ENCODE measurements around the gene FSTL4. TPM values are rescaled to one million over a fixed set of nuclear protein-coding genes. Genes with fewer than 3 reads are reported as not detected.
"Not testable (repeated sequence)": the region's sequence is repeated elsewhere in the genome, so short reads cannot be mapped to it uniquely, and the experiment has no call there.

Gene FSTL4
- total RNA-seq, 1 experiment from 2014 or later, result not detected

DNA sequence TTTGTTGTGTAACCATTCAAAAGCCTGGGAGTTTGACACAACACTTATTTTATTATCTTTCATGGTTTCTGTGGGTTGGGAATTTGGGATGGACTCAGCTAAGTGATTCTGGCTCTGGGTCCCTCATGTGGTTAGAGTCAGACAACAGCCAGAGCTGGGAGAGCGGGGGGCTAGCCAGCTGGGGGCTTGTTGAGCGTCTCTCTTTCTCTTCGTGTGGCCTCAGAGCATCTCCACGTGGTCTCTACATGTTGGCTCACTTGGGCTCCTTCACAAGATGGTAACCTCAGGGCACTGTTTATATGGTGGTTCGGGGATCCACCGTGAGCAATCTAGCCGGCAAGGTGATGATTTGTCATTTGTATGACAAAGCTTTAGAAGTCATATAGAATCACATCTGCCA, 73.6 kb downstream of the FSTL4 start:
- H4K20me1 ChIP-seq (ENCODE audit: insufficient read depth), result no peaks in the 10 kb centered on the region
- H3K27me3 ChIP-seq (ENCODE audit: insufficient read depth, low read depth), result no peaks in the 10 kb centered on the region
- intact Hi-C loops (cut with micrococcal nuclease; ENCODE audit: unreplicated experiment), result no loop called here
- no peaks in the 10 kb centered on the region; the same call in 1 of the 2 replicates for H3F3A ChIP-seq (ENCODE audit: insufficient read depth, low read depth)
- no peaks in the 10 kb centered on the region for H3K36me3 ChIP-seq (ENCODE audit: low read depth)
- H3K79me2 ChIP-seq (ENCODE audit: low read depth), result no peaks in the 10 kb centered on the region
- H2AFZ ChIP-seq, result no peak overlapping the region
- no peak overlapping the region for H3K4me2 ChIP-seq
- TF ChIP-seq EZH2 (IDR thresholded peaks at IDR 0.05; ENCODE audit: low read depth), result no peak
- TF ChIP-seq, protein P1, sequence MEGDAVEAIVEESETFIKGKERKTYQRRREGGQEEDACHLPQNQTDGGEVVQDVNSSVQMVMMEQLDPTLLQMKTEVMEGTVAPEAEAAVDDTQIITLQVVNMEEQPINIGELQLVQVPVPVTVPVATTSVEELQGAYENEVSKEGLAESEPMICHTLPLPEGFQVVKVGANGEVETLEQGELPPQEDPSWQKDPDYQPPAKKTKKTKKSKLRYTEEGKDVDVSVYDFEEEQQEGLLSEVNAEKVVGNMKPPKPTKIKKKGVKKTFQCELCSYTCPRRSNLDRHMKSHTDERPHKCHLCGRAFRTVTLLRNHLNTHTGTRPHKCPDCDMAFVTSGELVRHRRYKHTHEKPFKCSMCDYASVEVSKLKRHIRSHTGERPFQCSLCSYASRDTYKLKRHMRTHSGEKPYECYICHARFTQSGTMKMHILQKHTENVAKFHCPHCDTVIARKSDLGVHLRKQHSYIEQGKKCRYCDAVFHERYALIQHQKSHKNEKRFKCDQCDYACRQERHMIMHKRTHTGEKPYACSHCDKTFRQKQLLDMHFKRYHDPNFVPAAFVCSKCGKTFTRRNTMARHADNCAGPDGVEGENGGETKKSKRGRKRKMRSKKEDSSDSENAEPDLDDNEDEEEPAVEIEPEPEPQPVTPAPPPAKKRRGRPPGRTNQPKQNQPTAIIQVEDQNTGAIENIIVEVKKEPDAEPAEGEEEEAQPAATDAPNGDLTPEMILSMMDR (conservative IDR thresholded peaks at IDR 0.05), result no peak
- no peaks in the 10 kb centered on the region for H3K9me2 ChIP-seq (ENCODE audit: insufficient read depth)
- no TSS peak for BruUV-seq (replicated peaks)
- no peak for DNase-seq
- H3K4me3 ChIP-seq, result no peak overlapping the region
- CTCF ChIA-PET, result no interaction called here
- H3K4me1 ChIP-seq (replicated peaks; ENCODE audit: insufficient read depth), result no peaks in the 10 kb centered on the region
- POLR2A ChIA-PET (ENCODE audit: unreplicated experiment), result no interaction called here
- no peaks in the 10 kb centered on the region for H3K9me3 ChIP-seq (ENCODE audit: insufficient read depth, low read depth)
- H3K27ac ChIP-seq, result no peak overlapping the region

DNA sequence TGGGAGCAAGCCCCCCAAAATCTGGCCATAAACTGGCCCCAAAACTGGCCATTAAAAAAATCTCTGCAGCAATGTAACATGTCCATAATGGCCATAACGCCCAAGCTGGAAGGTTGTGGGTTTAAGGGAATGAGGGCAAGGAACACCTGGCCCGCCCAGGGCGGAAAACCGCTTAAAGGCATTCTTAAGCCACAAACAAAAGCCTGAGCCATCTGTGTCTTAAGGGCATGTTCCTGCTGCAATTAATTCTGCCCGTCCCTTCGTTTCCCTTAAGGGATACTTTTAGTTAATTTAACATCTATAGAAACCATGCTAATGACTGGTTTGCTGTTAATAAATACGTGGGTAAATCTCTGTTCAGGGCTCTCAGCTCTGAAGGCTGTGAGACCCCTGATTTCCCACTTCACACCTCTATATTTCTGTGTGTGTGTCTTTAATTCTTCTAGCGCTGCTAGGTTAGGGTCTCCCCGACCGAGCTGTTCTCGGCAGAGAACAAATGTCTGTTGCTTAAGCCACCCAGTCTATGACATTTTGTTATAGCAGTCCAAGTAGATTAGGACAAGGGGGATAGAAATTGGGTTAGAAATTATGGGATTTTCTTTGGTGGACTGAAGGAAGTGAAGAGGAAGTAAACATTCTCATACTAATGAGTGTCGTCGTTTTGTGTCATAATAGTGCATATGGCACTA, 77.0 kb downstream of the FSTL4 start:
- H3K27ac ChIP-seq; CTCF ChIA-PET; POLR2A ChIA-PET (ENCODE audit: unreplicated experiment); H3F3A ChIP-seq (ENCODE audit: insufficient read depth, low read depth); H3K9me2 ChIP-seq (ENCODE audit: insufficient read depth); H4K20me1 ChIP-seq (ENCODE audit: insufficient read depth); H3K36me3 ChIP-seq (ENCODE audit: low read depth); DNase-seq; BruUV-seq (replicated peaks); H3K4me2 ChIP-seq; H3K9me3 ChIP-seq (ENCODE audit: insufficient read depth, low read depth); intact Hi-C loops (cut with micrococcal nuclease; ENCODE audit: unreplicated experiment); H3K4me3 ChIP-seq; H3K27me3 ChIP-seq (ENCODE audit: insufficient read depth, low read depth); H3K4me1 ChIP-seq (replicated peaks; ENCODE audit: insufficient read depth); H2AFZ ChIP-seq; H3K79me2 ChIP-seq (ENCODE audit: low read depth): not testable (repeated sequence)

DNA sequence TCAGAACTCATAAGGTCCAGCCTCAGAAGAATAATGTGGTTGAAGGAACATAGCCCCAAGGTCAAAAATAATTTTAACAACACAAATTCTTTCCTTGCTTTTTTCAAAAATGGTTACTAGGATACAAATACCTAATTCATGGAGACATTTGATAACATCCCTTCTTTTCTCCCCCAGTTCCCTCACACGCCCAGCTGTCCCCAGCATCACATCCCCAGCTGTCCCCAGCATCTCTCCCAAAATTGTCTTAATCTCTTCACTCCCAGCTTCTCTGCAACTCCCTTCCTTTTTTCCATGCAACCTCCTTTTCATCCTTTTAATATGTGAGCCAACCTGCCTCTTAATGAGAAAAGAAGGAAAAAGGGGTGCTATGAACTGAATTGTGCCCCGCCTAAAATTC, 77.8 kb downstream of the FSTL4 start:
- no peak for TF ChIP-seq EZH2 (IDR thresholded peaks at IDR 0.05; ENCODE audit: low read depth)
- TF ChIP-seq, protein P1 (conservative IDR thresholded peaks at IDR 0.05), result no peak
- no TSS peak for BruUV-seq (replicated peaks)
- Histone ChIP-seq H3K9me3 (ENCODE audit: insufficient read depth, low read depth) (no peaks in the 10 kb centered on the region), H3K27ac (no peak overlapping the region), H2AFZ (no peak overlapping the region), H3K4me2 (no peak overlapping the region), H3K4me1 (replicated peaks; ENCODE audit: insufficient read depth) (no peaks in the 10 kb centered on the region), H3K79me2 (ENCODE audit: low read depth) (no peaks in the 10 kb centered on the region), H3K4me3 (no peak overlapping the region), H3K36me3 (ENCODE audit: low read depth) (no peaks in the 10 kb centered on the region), H3K9me2 (ENCODE audit: insufficient read depth) (no peaks in the 10 kb centered on the region), H3F3A (ENCODE audit: insufficient read depth, low read depth) (no peaks in the 10 kb centered on the region), H3K27me3 (ENCODE audit: insufficient read depth, low read depth) (no peaks in the 10 kb centered on the region), H4K20me1 (ENCODE audit: insufficient read depth) (no peaks in the 10 kb centered on the region)
- intact Hi-C loops (cut with micrococcal nuclease; ENCODE audit: unreplicated experiment), result no loop called here
- no peak for DNase-seq
- ChIA-PET POLR2A (ENCODE audit: unreplicated experiment) (no interaction called here), CTCF (no interaction called here)

DNA sequence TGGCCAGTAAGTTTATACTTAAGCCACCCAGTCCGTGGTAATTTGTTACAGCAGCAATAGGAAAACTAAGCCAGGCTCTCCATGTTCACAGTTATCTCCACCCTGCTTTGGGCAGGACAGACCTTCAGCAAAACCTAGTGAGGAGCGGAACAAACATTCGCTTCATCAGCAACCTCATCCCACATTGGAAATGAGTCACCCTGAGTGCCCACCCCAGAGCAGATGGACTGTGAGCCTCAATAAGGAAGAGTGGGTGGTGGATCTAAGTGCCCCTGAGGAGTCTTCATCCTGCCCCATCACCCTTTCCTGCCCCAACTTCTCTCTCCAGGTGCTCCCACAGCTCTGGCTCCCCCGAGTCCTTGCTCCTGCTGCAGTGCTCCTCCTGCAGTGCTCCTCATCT, 78.8 kb downstream of the FSTL4 start:
- H3K4me1 ChIP-seq (replicated peaks; ENCODE audit: insufficient read depth), result no peaks in the 10 kb centered on the region
- H3K9me3 ChIP-seq (ENCODE audit: insufficient read depth, low read depth), result no peaks in the 10 kb centered on the region
- DNase-seq, result no peak
- no peaks in the 10 kb centered on the region for H4K20me1 ChIP-seq (ENCODE audit: insufficient read depth)
- intact Hi-C loops (cut with micrococcal nuclease; ENCODE audit: unreplicated experiment), result no loop called here
- CTCF ChIA-PET, result no interaction called here
- POLR2A ChIA-PET (ENCODE audit: unreplicated experiment), result no interaction called here
- no peak for TF ChIP-seq EZH2 (IDR thresholded peaks at IDR 0.05; ENCODE audit: low read depth)
- TF ChIP-seq, protein P1 (conservative IDR thresholded peaks at IDR 0.05), result no peak
- BruUV-seq (replicated peaks), result no TSS peak
- no peak overlapping the region for H3K4me3 ChIP-seq
- H3K9me2 ChIP-seq (ENCODE audit: insufficient read depth), result no peaks in the 10 kb centered on the region
- H3F3A ChIP-seq (ENCODE audit: insufficient read depth, low read depth), result no peaks in the 10 kb centered on the region
- no peaks in the 10 kb centered on the region for H3K36me3 ChIP-seq (ENCODE audit: low read depth)
- no peak overlapping the region for H2AFZ ChIP-seq
- H3K27me3 ChIP-seq (ENCODE audit: insufficient read depth, low read depth), result no peaks in the 10 kb centered on the region
- H3K4me2 ChIP-seq, result no peak overlapping the region
- H3K79me2 ChIP-seq (ENCODE audit: low read depth), result no peaks in the 10 kb centered on the region
- no peak overlapping the region for H3K27ac ChIP-seq
